Uterus (tissue), 2 donors: ENCODE measurements around the gene TOLLIP.

ENCODE experiments used
- CTCF ChIP-seq, 4 experiments: fragments of 200-600 bp in 2 of 4; fragments of 450-650 bp in 2 of 4; sonication (generic) in 2 of 4; IDR thresholded peaks; one replicate each; pipeline ENCODE4 v1.5.1; 2016 to 2019; ENCODE audit warnings: antibody characterized with exemption in 4 of 4, mild to moderate bottlenecking in 2 of 4, moderate library complexity in 1 of 4
- POLR2A ChIP-seq, 2 donors: fragments of 450-650 bp; IDR thresholded peaks; one replicate each; pipeline ENCODE4 v1.6.1; 2016; ENCODE audit warnings: antibody characterized with exemption in 2 of 2, mild to moderate bottlenecking in 1 of 2, moderate library complexity in 1 of 2

GRCh38 chr11:1298695-1299492 is 10.5 kb downstream of the TOLLIP start:
- TF ChIP-seq CTCF (IDR thresholded peaks at IDR 0.05) (no peak), POLR2A (IDR thresholded peaks at IDR 0.05) (no peak)
